GM12878 (cell line): ENCODE data around the gene TAF4.

Source experiments
- CHD2 ChIP-seq: IDR thresholded peaks from 2 replicates; pipeline ENCODE4 v1.6.1; 2011; ENCODE audit warnings: low read depth, low read length, improper control_type of control experiment, borderline replicate concordance
- EZH2 ChIP-seq: IDR thresholded peaks from 2 replicates; pipeline ENCODE4 v1.6.1; 2012; ENCODE audit warnings: low read depth, mild to moderate bottlenecking, control low read depth, inconsistent platforms, low read length, borderline replicate concordance; ENCODE audit not compliant: control insufficient read depth
- MAX ChIP-seq: IDR thresholded peaks from 2 replicates; pipeline ENCODE4 v1.6.1; 2012; ENCODE audit warnings: low read depth, low read length, improper control_type of control experiment
- POLR2A ChIP-seq: IDR thresholded peaks from 2 replicates; pipeline ENCODE4 v1.6.1; 2011; ENCODE audit warnings: low read depth, mild to moderate bottlenecking, low read length
- POLR2AphosphoS5 ChIP-seq: IDR thresholded peaks from 2 replicates; pipeline ENCODE4 v1.6.1; 2011; ENCODE audit warnings: mild to moderate bottlenecking, low read length, inconsistent platforms
- SP1 ChIP-seq: IDR thresholded peaks from one replicate; pipeline ENCODE4 v1.6.1; 2011; ENCODE audit warnings: low read depth, low read length
- TF ChIP-seq, protein P1 (sequence below), 3 experiments: IDR thresholded peaks in 2 of 3; conservative IDR thresholded peaks in 1 of 3; 2 replicates each; pipeline ENCODE4 v1.5.1; 2011; ENCODE audit warnings: low read depth in 3 of 3, low read length in 3 of 3, mild to moderate bottlenecking in 3 of 3, control low read depth in 2 of 3, moderate library complexity in 2 of 3, inconsistent platforms in 1 of 3, mixed read lengths in 1 of 3; ENCODE audit not compliant: control insufficient read depth in 2 of 3, insufficient read depth in 1 of 3; ENCODE audit errors: extremely low read depth in 1 of 3

DNA sequence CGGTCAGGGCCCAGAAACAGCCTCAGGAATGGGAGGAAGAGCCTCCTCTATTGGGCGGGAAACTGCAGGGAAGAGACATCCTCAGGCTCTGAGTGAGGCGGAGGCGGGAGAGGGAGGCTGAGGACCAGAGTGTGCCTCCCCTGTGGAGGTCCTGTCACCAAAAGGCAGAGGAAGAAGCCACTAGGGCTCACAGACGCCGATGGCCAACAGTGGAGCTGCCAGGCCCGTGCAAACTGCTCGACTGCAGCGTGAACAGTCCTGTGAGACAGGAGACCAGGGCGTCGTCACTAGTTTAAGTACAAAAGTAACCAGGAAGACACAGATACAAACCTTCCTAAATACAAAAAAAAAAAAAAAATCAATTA lies 82.7 kb downstream of the TAF4 start:
- TF ChIP-seq SP1 (no peak), MAX (no peak), POLR2AphosphoS5 (no peak), EZH2 (no peak), CHD2 (no peak), POLR2A (no peak)
- TF ChIP-seq, protein P1, sequence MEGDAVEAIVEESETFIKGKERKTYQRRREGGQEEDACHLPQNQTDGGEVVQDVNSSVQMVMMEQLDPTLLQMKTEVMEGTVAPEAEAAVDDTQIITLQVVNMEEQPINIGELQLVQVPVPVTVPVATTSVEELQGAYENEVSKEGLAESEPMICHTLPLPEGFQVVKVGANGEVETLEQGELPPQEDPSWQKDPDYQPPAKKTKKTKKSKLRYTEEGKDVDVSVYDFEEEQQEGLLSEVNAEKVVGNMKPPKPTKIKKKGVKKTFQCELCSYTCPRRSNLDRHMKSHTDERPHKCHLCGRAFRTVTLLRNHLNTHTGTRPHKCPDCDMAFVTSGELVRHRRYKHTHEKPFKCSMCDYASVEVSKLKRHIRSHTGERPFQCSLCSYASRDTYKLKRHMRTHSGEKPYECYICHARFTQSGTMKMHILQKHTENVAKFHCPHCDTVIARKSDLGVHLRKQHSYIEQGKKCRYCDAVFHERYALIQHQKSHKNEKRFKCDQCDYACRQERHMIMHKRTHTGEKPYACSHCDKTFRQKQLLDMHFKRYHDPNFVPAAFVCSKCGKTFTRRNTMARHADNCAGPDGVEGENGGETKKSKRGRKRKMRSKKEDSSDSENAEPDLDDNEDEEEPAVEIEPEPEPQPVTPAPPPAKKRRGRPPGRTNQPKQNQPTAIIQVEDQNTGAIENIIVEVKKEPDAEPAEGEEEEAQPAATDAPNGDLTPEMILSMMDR (IDR thresholded peaks at IDR 0.05 in 2 of 3, conservative IDR thresholded peaks at IDR 0.05 in 1 of 3; ENCODE audit: control insufficient read depth in 2 of 3, extremely low read depth in 1 of 3, insufficient read depth in 1 of 3, low read depth in 3 of 3, low read length in 3 of 3): no peak
